ENCODE data around the gene RTCA.

DNA sequence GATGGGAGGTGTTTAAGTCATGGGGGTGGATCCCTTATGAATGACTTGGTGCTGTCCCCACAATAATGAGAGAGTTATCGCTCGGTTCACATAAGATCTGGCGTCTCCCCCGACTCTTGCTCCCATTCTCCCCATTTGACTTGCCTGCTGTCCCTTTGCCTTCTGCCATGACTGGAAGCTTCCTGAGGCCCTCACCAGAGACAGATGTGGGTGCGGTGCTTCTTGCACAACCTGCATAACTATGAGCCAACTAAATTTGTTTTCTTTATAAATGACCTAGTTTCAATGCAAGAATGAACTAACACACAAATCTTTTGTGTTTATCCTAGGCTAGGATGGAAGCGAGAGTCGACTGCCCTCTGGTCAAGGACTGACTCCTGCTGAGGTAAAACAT lies 55.1 kb downstream of the RTCA start:
- TF ChIP-seq, protein P1, sequence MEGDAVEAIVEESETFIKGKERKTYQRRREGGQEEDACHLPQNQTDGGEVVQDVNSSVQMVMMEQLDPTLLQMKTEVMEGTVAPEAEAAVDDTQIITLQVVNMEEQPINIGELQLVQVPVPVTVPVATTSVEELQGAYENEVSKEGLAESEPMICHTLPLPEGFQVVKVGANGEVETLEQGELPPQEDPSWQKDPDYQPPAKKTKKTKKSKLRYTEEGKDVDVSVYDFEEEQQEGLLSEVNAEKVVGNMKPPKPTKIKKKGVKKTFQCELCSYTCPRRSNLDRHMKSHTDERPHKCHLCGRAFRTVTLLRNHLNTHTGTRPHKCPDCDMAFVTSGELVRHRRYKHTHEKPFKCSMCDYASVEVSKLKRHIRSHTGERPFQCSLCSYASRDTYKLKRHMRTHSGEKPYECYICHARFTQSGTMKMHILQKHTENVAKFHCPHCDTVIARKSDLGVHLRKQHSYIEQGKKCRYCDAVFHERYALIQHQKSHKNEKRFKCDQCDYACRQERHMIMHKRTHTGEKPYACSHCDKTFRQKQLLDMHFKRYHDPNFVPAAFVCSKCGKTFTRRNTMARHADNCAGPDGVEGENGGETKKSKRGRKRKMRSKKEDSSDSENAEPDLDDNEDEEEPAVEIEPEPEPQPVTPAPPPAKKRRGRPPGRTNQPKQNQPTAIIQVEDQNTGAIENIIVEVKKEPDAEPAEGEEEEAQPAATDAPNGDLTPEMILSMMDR (IDR thresholded peaks at IDR 0.05), result no peak
- no peak for TF ChIP-seq POLR2A (IDR thresholded peaks at IDR 0.05)
